Measurements from ENCODE around the gene NEMP2.

The NEMP2 gene

DNA sequence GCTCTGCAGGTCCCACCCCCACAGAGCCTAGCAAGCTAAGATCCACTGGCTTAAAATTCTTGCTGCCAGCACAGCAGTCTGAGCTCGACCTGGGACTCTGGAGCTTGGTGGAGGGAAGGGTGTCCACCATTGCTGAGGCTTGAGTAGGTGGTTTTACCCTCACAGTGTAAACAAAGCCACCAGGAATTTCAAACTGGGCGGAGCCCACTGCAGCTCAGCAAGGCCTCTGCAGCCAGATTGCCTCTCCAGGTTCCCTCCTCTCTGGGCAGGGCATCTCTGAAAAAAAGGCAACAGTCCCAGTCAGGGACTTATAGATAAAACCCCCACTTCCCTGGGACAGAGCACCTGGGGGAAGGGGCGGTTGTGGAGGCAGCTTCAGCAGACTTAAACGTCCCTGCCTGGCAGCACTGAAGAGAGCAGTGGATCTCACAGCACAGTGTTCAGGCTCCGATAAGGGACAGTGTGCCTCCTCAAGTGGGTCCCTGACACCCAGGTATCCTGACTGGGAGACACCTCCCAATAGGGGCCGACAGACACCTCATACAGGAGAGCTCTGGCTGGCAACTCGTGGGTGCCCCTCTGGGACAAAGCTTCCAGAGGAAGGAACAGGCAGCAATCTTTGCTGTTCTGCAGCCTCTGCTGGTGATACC lies 20.0 kb upstream of the NEMP2 start:
- no peak for DNase-seq (ENCODE audit: low read depth in 2 of 2)

DNA sequence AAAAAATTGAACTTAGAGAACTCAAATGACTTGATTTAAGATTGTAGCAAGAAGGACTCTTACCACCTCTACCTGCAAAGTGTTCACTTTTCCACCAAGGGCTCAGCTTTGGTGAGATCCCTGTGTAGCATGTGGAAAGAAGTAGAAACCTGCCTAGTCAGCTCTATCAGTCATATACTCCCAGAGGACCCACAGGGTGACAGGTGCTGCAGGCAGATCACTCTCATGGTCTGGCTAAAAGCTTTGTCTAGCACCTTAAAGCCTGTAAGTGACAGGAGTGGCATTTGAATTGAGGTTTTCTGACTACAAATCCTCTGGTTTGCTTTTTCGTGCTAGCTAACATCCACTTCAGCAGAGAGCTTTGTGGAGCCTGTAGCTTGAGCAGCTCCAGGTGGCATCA lies 18.7 kb upstream of the NEMP2 start:
- no peak for DNase-seq (ENCODE audit: low read depth in 2 of 2)

DNA sequence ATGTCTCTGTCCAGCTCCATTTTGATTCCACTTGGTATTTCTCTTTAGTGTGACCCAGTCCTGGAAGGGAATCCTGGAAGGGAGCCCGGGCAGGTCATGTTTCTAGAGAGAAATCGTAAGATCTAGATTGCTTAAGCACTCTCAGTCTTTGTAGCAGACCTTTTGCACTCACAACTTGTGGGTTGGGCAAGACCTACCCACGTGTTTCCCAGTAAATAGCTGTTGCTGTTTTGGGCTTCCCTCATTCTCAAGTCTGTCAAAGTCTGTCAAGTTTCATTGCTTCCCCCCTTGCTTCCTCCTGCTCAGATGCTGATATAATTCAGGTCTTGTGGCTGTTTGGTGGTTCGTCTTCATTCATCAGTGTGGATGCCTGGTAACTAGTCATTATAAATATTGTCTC lies 17.4 kb upstream of the NEMP2 start:
- DNase-seq (ENCODE audit: low read depth in 2 of 2), result no peak

DNA sequence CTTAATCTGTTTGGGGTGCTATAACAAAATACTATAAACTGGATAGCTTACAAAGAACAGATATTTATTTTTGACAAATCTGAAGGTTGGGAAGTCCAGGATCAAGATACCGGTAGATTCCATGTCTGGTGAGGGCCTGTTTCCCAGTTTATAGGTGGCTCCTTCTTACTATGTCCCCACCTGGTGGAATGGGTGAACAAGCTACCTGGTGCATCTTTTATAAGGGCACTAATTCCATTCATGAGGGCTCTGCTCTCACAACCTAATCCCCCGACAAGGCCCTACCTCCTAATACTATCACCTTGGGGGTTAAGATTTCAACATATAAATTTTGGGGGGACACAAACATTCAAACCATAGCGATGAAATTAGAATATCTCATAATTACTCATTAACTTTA lies 15.6 kb upstream of the NEMP2 start:
- DNase-seq (ENCODE audit: low read depth in 2 of 2), result no peak

DNA sequence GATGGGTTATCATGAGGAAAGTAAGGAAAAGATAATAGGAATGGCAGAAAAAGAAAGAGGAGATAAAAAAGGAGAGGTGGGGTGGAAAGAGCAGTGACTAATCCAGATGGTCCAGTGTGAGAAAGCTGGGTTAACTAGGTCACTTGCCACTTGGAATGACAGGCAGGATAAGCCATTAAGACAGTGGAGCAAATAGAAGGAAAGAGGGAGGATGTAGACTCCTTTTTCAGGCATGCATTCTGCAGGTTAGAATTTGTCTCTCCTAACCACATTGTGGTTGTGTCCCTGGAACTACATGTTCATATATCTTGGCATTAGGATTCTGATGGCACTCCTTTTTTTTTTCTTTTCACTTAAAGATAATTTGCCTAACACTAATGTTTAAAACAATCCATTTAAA lies 13.4 kb upstream of the NEMP2 start:
- DNase-seq (ENCODE audit: low read depth in 2 of 2), result no peak

DNA sequence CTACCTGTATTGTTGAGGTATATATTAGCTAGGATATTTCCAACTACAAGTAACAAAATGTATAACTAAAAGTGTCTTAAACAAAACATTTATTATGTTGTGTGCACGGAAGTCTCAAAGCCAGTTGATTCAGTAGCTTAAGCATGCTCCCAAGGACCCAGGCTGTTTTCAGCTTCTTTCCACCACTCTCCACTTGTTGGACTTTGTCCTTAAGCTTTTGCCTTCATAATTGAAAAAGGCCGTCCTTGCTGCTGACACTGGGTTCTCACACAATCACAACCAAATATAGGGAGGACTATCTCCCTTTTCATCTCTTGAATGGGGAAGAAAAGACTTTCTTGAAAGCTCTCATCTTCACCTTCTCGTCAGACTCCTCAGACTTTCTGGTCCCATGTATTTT lies 12.2 kb upstream of the NEMP2 start:
- no peak for DNase-seq (ENCODE audit: low read depth in 2 of 2)

DNA sequence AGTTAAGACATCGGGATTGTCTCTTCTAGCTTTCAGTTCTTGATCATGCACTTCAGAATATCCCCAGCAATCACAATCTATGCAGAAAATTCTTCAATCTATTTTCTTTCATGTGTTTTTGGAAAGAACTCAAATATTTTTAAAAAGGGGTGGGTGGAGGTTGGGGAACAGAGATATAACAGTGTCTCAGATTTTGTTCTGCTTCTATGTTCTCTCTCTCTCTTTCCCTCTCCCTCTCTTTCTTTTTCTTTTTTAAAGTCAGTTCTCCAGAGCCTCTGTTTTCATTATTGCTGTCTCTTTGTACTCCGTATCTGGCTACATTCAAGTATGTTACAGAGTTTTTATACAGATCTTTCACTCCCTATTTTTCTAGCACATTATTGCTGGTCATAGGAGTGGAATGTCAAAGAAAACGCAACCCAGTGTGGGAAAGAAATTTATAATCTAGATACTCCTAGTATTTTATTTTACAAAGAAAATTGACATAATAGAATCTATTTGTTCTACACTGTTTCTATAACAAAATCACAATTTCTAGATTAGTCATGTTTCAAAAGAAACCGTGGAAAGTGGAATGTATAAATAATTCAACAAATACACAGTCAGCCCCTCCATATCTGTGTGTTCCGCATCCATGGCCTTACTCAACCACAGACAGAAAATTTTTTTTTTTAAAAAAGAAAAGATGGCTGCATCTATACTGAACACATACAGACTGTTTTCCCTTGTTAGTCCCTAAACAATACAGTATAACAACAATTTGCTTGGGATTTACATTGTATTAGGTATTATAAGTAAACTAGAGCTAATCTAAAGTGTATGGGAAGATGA lies 11.2 kb upstream of the NEMP2 start:
- DNase-seq (ENCODE audit: low read depth in 2 of 2), result no peak

DNA sequence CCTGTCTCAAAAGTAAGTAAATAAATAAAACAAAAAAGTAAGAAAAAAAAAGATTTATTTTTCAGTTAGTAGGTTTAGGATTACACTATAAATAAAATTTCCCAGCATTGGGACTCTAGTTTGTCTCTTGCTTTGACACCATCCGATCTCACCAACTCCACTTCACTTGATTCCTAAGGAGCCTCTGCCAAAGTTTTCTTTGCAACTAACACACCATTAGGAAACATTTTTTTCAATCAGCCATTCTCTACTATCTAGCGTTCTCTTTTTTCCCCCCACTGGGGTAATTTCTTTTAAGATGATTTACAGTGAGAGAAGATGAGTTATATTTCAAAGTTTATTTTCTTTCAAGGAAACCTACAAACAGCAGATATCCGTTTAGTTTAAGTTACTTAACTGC lies 10.6 kb upstream of the NEMP2 start:
- no peak for DNase-seq (ENCODE audit: low read depth in 2 of 2)

DNA sequence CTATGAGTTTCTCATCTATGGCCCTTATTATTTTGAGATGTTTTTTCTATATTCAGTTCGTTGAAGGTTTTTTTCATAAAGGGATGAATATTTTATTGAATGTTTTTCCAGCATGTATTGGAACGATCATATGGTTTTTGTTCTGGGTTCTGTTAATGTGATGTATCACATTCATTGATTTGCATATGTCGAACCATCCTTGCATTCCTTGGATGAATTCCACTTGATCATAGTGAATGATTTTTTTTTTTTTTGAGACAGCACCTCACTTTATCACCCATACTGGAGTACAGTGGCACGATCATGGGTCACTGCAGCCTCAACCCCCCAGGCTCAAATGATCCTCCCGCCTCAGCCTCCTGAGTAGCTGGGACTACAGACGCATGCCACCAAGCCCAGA lies 5.5 kb upstream of the NEMP2 start:
- no peak for DNase-seq (ENCODE audit: low read depth in 2 of 2)

DNA sequence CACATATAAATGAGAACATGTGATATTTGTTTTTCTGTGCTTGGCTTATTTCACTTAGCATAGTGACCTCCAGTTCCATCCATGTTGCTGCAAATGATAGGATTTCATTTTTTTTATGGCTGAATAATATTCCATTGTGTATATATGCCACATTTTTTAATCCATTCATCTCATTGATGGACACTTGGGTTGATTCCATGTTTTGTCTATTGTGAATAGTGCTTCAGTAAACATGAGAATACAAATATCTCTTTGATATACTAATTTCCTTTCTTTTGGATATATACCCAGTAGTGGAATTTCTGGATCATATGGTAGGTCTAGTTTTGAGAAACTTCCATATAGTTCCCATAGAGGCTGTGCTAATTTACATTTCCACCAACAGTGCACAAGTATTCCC lies 3.7 kb upstream of the NEMP2 start:
- no peak for DNase-seq (ENCODE audit: low read depth in 2 of 2)

DNA sequence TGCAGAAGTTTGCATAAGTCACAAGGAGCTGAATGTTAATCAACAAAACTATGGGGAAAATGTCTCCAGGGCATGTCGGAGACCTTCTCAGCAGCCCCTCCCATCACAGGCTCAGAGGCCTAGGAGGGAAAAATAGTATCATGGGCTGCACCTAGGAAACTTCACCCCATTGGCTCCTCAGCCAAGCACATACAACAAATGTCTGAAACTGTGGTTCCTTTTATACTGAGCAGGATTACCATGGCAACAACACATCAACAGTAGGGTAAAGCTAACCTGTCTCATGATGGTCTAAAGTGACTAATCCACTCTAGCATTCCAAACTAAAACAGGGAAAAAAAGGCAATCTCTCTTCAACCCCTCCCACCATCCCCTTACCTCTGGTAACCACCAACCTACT lies 3.2 kb upstream of the NEMP2 start:
- no peak for DNase-seq (ENCODE audit: low read depth in 2 of 2)

DNA sequence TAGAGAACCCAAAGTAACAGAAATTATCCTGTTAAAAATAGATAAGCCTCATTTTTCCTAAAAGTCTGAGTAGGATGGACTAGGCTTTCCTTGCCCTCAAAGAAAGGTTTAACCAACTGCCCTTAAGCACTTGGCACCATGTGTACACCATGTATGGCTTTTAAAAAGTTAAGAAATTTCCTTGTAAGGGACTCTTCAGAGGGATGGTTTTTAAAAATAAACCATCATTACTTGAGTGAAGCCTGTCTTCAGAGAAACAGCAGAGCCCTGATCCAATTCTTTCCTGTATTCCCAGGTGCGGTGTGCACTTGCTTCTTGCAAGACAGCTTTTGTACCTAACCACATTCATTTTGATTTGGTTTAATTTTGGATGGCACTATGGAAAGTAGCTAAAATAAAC lies 1.1 kb upstream of the NEMP2 start:
- no peak for DNase-seq (ENCODE audit: low read depth in 2 of 2)

DNA sequence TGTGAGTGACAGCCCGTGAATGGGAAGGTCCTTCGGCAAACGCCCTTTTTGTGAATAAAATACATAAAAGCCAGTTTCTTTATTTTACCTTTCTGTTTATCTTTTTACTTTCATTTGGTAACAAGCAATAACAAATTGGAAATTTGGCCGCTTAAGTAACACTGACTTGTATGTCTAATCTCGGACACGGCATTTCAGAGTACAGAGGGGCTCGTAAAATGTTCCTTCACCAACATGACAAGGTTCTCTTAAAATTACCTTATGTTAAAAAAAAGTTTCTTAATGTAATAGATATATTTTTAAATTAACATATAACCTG lies 558 bp upstream of the NEMP2 start:
- no peak for DNase-seq (ENCODE audit: low read depth in 2 of 2)

DNA sequence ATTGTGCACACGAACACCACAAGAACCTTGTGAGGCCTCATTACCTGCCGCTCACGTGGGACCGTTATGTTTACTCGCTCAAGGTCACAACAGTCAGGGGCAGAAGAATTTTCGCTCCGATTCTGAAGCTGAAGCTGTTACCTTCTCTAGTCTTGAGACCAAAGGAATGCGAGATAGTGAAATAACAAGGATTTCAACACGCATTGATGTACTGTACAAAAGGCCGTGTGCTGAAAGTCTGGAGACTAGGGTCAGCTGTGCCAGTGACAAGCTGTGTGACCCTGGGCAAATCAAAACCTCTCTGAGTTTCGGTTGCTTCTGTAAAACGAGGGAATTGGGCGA lies 583 bp downstream of the NEMP2 start:
- peak in 1 of 2 donors; percentile 8 for DNase-seq (ENCODE audit: low read depth in 2 of 2)

DNA sequence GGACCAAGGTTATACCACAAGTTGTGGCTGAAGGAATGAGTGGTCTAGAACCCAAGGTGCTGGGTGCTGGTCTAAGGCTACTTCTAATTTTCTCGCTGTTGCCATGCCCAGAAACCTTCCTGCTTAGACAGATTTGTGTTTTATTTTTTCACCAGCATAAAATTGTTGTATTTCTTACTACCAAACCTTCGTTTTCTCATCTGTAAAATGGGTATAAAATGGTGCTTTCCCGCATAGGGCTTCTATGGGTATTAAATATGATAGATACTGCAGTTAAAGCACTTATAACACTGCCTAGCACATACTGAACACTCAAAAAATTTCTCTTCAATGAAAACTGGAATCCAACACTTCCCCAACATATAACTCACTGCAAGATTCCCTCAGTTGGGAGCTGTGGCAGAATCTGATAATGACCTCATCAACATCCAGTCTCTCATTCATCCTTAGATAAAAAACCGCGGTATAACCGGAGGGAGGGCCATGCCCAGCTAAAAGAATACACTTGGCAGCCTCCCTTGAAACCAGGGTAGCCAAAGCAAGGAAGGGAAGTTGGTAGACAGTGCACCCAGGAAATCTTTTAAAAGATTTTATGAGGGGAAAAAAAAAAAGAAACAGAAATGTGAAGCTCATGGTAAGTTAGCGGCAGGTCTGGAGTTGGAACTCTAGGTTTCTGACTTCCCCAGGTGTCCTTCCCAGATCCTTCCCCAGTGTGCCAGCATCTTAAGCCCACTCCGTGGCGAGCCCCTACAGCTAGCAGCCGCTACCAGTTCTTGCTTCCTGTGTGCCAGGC lies 1.2 kb downstream of the NEMP2 start:
- DNase-seq (ENCODE audit: low read depth in 2 of 2), result no peak

DNA sequence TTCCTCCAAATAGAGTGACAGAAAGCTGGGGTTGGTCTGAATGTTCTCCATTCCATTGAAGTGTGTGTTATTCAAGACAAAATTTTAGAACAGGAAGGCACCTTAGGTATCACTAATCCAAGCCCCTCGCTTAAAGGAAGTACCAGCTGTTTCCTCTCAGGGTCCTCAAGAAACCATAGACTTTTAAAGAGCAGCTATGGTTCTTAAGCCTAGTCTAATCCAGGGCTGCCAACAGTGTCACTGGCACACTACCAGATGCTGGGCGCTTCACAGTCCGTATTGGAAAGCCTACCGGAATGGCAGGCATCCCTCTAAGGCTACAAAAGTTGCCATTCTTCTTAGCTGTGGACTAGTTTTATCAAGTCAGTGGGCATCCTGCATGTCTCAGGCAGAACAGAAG lies 1.9 kb downstream of the NEMP2 start:
- no peak for DNase-seq (ENCODE audit: low read depth in 2 of 2)

DNA sequence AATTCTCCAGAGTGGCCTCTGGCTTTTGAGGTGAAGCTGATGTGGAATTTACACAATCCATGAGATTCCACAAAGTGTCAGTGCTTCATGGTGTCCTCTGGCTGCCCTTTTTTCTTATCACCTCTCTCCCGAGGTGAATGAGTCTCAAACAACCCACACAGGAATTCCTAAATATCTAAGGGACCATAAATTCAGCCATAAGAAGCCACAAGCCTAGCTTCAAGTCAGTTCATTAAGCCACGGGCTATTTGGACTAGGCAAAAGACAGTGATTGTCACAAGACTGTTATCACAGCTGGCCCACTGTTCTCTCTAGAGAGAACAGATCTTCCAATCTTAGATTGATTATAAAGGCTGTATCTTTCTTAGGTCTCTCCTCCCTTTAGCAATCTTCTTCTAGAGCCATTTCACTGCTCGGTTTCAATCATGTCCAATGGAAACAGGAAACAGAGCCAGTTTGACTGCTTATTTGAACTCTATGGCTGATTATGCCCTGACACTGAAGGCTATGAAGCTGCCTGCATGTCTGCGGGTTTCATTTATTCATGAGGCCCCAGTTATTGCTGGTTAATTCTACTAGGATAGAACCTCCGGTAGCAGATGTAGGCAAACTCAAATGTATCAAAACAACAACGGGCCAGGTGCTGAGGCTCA lies 4.1 kb downstream of the NEMP2 start:
- no peak for DNase-seq (ENCODE audit: low read depth in 2 of 2)

DNA sequence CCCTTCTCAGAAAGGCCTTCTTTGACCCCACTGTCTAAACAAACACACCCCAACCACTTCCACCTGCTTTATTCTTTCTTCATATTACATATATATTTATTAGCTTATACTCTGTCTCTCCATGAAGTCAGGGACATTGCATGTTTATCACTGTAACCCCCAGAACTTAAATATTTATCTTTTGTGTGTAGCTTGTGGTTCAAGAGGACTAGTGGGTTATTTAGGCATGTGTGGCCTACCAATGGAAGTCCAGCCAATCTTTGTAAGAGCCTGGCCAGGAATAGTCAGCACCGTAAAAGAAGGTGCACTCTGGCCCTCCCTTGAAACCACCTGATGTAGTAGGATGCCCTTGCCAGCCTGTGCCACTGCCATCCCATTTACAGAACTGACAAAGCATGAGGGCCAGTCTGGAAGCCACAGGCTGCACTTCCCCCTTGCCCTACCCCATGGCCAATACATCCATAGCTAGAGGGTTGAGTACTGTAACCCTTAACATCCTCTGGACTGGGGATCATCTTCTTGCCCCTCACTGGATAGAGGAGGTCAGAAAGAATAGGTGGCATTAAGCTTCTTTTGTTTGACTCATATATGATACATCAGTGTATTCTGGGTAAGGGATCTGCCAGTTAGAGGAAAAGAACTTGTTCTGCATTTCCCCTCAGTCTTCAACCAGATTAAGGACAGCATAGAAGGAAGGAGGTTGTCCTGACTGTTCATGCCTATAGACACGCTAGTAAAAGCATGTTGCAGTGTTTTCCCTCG lies 4.9 kb downstream of the NEMP2 start:
- DNase-seq (ENCODE audit: low read depth in 2 of 2), result no peak

DNA sequence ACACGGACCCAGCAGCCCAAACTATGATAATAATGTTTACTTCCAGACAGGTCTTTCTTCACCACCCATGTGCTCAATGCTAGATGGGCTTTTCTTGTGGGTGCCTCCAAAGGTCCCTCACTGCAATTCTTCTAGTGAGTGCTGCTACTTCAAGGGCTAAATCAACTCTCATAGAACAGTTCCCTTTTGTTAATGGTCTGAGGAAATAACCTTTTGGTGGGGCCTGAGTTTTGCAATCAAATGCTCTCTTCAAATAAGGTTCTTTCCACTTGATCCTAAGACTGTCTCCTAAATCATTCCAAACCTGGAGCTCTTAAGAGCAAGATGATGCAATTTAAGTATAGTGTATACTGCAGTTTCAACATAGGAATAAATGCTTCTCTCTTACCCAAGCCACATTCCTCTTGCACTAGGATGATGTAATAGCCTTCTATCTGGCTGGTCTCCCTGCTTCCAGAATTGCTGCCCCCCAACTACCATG lies 6.0 kb downstream of the NEMP2 start:
- no peak for DNase-seq (ENCODE audit: low read depth in 2 of 2)

DNA sequence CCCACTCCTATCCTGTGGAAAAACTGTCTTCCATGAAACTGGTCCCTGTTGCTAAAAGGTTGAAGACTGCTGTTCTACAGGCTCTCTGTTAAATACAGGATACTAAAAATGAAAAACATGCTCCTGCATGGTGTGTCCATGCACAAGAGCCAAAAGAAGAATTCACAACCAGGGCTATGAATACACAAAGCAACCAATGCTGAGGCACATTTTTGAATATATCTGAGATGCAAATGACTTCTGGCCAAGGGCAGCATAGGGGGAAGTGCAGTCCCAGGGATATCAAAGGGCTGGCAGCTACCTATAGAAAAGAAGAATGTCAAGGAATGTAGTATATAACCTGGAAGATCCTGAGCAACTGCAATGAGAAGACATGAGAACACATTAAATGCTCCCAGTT lies 6.6 kb downstream of the NEMP2 start:
- DNase-seq (ENCODE audit: low read depth in 2 of 2), result no peak

DNA sequence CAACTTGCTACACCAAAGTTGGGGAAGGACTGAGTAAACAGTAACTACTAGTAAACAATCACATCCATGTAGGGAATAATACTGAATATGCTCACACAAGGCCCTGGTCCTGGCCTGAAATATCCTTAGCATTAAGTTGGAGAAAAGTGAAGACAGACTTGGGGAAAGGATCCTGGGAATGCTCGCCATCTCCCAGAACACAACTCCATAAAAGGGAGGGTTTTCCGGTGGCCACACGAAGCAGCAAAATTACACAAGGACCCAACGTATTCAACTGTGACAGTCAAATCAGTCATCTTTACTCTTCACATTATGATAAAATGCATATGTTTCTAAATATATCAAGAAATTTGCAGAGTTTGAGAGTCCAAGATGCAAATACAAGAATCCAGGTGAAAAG lies 7.3 kb downstream of the NEMP2 start:
- DNase-seq (ENCODE audit: low read depth in 2 of 2), result no peak

All from stimulated activated CD8-positive, alpha-beta memory T cell treated with anti-CD3 and anti-CD28 coated beads, Interleukin-7, amount 100 ng/mL, for 1 hour (primary cell).